ENCODE measurements around the gene SPTBN1. TPM values are rescaled to one million over a fixed set of nuclear protein-coding genes. Genes with fewer than 3 reads are reported as not detected.

The SPTBN1 gene
- total and polyA plus RNA-seq, 2 of the 13 experiments (the other 11 are each of a cell fraction or from before 2014, with no cell fraction given): 123 to 299 TPM

- Histone ChIP-seq H3K27ac (ENCODE audit: extremely low read length, insufficient read depth, low read length) (no peak overlapping the region), H3K79me2 (ENCODE audit: insufficient read depth, low read length) (peaks cover 80% of the 10 kb centered on the region), H3K4me1 (ENCODE audit: insufficient read depth, low read length) (peaks cover 91% of the 10 kb centered on the region), H2AFZ (ENCODE audit: low read length) (no peak overlapping the region), H3K9ac (ENCODE audit: insufficient read depth, low read depth, low read length) (no peak overlapping the region), H4K20me1 (ENCODE audit: insufficient read depth, low read length) (no peaks in the 10 kb centered on the region), H3K27me3 (ENCODE audit: control insufficient read depth in 1 of 2, insufficient read depth in 2 of 2, low read length in 2 of 2) (no peaks in the 10 kb centered on the region), H3K9me3 (ENCODE audit: low read length) (no peaks in the 10 kb centered on the region), H3K36me3 (replicated peaks in 1 of 2; ENCODE audit: control insufficient read depth in 1 of 2, insufficient read depth in 2 of 2, low read length in 2 of 2) (peaks cover 0 to 3% of the 10 kb centered on the region in 2 experiments; a peak in 2 of 5 replicates), H3K4me2 (ENCODE audit: low read depth, low read length) (no peak overlapping the region), H3K4me3 (replicated peaks in 1 of 3; ENCODE audit: insufficient read depth in 1 of 3, low read depth in 2 of 3, low read length in 3 of 3) (no peak overlapping the region)
- in situ Hi-C loops (cut with HindIII; ENCODE audit: extremely low pct_ligation_motif_present, low pct_unique_long_range_greater_than_20kb) (no loop called here), intact Hi-C loops (cut with micrococcal nuclease; ENCODE audit: unreplicated experiment) (no loop called here)
- TF ChIP-seq ZNF678 (CRISPR knock-in tag; IDR thresholded peaks at IDR 0.05) (no peak), NFAT5 (CRISPR knock-in tag; IDR thresholded peaks at IDR 0.05) (no peak), ZNF503 (CRISPR knock-in tag; IDR thresholded peaks at IDR 0.05) (no peak), PITX1 (CRISPR knock-in tag; IDR thresholded peaks at IDR 0.05) (no peak), ZNF264 (CRISPR knock-in tag; IDR thresholded peaks at IDR 0.05) (no peak), ZNF235 (CRISPR knock-in tag; IDR thresholded peaks at IDR 0.05; ENCODE audit: borderline replicate concordance) (no peak), TEF (CRISPR knock-in tag; IDR thresholded peaks at IDR 0.05) (no peak), ZNF703 (CRISPR knock-in tag; IDR thresholded peaks at IDR 0.05; ENCODE audit: borderline replicate concordance) (no peak), TRIM22 (IDR thresholded peaks at IDR 0.05) (no peak), ZBTB42 (CRISPR knock-in tag; IDR thresholded peaks at IDR 0.05) (no peak), ZBTB8A (CRISPR knock-in tag; IDR thresholded peaks at IDR 0.05; ENCODE audit: borderline replicate concordance, low read depth) (no peak), ETV5 (CRISPR knock-in tag; IDR thresholded peaks at IDR 0.05; ENCODE audit: borderline replicate concordance) (no peak)
- no peak for ATAC-seq
- no peak for FAIRE-seq
- DNase-seq (ENCODE audit: low spot score): no peak
- WGBS (ENCODE audit: low lambda C conversion rate): 94% methylated on average over 4 of the region's 4 CpGs
- BruUV-seq (replicated peaks): no TSS peak
- POLR2A ChIA-PET: interaction anchor here (1.2 to 1.6 kb wide), 2 partner anchors 9 to 17 kb away, joined by 4 read pairs; no protein-coding TSS in a partner anchor
- CTCF ChIA-PET (ENCODE audit: low intra/inter-chr PET ratio, low total read pairs): no interaction called here
Observed at GRCh38 chr2:54549917-54550518, 93.9 kb downstream of the SPTBN1 start.
